ENCODE results near the gene ZNF692. TPM values are rescaled to one million over a fixed set of nuclear protein-coding genes. Genes with fewer than 3 reads are reported as not detected.

ZNF692 gene
- total and polyA plus RNA-seq, 7 donors, result 13.4 to 30.8 (median 19.6) TPM

DNA sequence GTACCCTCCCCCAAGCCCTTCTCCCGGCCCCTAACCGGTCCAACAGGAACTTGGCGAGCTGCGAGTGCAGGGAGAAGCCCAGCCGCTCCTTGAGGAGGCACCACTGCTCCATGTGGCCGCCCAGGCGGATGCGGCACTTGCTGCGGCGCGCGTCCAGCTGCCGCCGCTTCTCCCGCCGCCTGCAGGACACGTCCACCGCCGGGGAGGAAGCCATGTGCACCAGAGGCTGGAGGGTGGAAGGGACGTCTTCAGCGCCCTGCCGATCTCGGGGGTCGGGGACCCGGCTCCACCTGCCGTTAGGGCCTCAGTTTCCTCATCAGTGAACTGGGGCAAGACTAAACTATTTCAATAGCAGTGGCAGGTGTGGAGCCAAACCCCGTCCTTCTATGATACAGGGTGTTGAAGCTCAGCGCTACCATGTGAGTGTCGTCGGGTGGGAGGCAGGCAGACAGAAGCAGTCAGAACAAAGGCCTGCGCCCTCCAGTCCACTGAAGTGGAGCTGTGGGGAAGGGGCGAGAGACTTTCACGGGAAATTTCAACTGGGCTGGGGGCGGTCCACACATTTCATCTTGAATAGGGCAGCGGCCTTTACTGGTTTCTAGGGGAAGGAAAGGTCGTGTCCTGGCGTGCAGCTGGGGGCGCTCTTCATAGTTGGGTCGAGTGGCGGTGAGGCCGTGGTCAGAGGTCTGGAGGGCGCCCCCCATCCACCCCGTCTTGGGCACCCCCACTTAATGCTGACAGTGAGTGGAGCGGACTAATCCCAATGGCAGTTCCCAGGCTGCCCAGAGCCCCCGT lies 592 bp downstream of the ZNF692 start:
- peak overlapping the region; percentile 76 for H3K4me3 ChIP-seq
- H3K9me3 ChIP-seq, result no peaks in the 10 kb centered on the region
- peaks cover 13% of the 10 kb centered on the region for H3K4me1 ChIP-seq
- H3K27me3 ChIP-seq (ENCODE audit: insufficient read depth in 3 of 3, low read length in 2 of 3), result no peaks in the 10 kb centered on the region
- WGBS, 3 donors, result 1% methylated on average over 41 to 45 of the region's 45 CpGs
- DNase-seq (peak; percentile 70 to 88), ATAC-seq (peak; percentile 63 to 76 (median 68))
- H3K36me3 ChIP-seq (ENCODE audit: insufficient read depth in 1 of 2, low read depth in 1 of 2), result peaks cover 0 to 16% of the 10 kb centered on the region in 2 donors
- intact Hi-C loops (cut with DNase I), result loop anchor here (1.0 to 2.0 kb wide), 2 partner anchors 19 to 20 kb away; partner anchors contain the start of gene ZNF672 (in 2 of the 2)
- TF ChIP-seq, protein P1, sequence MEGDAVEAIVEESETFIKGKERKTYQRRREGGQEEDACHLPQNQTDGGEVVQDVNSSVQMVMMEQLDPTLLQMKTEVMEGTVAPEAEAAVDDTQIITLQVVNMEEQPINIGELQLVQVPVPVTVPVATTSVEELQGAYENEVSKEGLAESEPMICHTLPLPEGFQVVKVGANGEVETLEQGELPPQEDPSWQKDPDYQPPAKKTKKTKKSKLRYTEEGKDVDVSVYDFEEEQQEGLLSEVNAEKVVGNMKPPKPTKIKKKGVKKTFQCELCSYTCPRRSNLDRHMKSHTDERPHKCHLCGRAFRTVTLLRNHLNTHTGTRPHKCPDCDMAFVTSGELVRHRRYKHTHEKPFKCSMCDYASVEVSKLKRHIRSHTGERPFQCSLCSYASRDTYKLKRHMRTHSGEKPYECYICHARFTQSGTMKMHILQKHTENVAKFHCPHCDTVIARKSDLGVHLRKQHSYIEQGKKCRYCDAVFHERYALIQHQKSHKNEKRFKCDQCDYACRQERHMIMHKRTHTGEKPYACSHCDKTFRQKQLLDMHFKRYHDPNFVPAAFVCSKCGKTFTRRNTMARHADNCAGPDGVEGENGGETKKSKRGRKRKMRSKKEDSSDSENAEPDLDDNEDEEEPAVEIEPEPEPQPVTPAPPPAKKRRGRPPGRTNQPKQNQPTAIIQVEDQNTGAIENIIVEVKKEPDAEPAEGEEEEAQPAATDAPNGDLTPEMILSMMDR (IDR thresholded peaks at IDR 0.05), result peak; percentile 35
- H3K27ac ChIP-seq, result peak overlapping the region; percentile 93

DNA sequence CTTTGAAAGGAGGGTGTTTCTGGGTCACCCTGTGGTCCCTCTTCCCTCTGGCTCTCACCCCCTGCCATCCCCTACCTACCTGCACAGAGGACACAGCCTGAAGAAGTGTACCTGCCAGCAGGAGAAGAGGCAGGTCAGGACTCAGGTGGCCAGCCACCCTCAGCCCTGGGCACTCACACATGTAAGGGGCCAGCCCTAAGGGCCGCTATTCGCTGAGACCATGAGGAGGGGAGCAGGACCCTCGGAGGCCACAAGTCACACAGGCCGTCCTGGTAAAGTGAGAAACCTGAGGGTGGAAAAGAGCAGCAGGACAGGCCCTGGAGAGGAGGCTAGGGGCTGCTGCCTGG lies 1.2 kb downstream of the ZNF692 start:
- TF ChIP-seq, protein P1 (IDR thresholded peaks at IDR 0.05), result no peak
- H3K27me3 ChIP-seq (ENCODE audit: insufficient read depth in 3 of 3, low read length in 2 of 3), result no peaks in the 10 kb centered on the region
- peak overlapping the region; percentile 76 for H3K4me3 ChIP-seq
- H3K36me3 ChIP-seq (ENCODE audit: insufficient read depth in 1 of 2, low read depth in 1 of 2), result peaks cover 0 to 16% of the 10 kb centered on the region in 2 donors
- WGBS, 3 donors, result 12 to 20% (median 13%) methylated on average over 4 of the region's 4 CpGs
- peak overlapping the region; percentile 93 for H3K27ac ChIP-seq
- H3K4me1 ChIP-seq, result peaks cover 13% of the 10 kb centered on the region
- intact Hi-C loops (cut with DNase I), result loop anchor here (1.0 to 2.0 kb wide), 3 partner anchors 16 to 19 kb away; partner anchors contain the start of gene ZNF672 (in 2 of the 2)
- ATAC-seq, result no peak
- H3K9me3 ChIP-seq, result no peaks in the 10 kb centered on the region
- DNase-seq, result no peak

DNA sequence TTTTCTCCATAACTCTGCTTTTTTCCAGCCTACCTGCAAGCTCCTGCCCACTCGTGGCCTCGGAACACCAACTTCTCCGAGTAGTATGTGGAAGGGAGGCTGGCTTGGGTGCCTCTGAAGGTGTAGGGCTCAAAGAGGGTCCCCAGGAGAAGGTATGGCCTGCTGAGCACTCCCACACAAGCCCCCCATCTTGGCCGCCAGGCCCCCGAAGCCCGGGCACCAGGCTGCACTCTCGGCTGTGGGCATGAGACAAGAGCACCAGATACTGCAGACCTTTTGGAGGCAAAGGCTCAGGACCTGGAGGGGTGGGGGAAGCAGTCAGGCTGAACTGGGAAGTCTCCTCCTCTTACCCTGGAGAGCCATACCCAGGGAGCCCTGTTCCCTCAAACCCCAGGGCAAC lies 1.7 kb downstream of the ZNF692 start:
- peak overlapping the region; percentile 76 for H3K4me3 ChIP-seq
- no peak for ATAC-seq
- H3K4me1 ChIP-seq, result peaks cover 13% of the 10 kb centered on the region
- TF ChIP-seq, protein P1 (IDR thresholded peaks at IDR 0.05), result no peak
- no peak overlapping the region for H3K27ac ChIP-seq
- no peaks in the 10 kb centered on the region for H3K9me3 ChIP-seq
- intact Hi-C loops (cut with DNase I), result loop anchor here in 1 of 2 donors (1.0 kb wide), 1 partner anchor 16 kb away; no protein-coding TSS in a partner anchor
- 89 to 94% (median 93%) methylated on average over 7 of the region's 7 CpGs for WGBS, 3 donors
- peaks cover 0 to 16% of the 10 kb centered on the region in 2 donors for H3K36me3 ChIP-seq (ENCODE audit: insufficient read depth in 1 of 2, low read depth in 1 of 2)
- no peaks in the 10 kb centered on the region for H3K27me3 ChIP-seq (ENCODE audit: insufficient read depth in 3 of 3, low read length in 2 of 3)
- DNase-seq, result no peak

DNA sequence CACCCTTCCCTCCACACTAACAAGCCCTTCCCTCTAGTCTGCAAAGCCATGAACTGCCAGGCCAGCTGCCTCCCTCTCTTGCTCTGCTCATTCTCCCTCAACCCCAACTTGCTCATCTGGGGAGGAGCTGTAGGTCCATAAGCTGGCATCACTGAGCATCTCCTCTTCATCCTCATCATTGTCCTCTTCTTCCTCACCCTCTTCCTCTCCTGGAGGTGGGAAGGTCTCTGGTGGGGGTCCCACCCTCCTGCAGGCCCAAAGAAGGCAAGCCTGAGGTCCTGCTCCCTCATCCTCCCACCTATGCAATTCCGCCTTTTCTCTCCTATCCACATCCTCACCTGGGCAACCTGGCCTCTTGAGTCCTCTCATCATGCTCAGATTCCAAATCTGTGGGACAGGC lies 2.7 kb downstream of the ZNF692 start:
- intact Hi-C loops (cut with DNase I), result no loop called here
- no peak overlapping the region for H3K4me3 ChIP-seq
- peaks cover 0 to 23% of the 10 kb centered on the region in 2 donors for H3K36me3 ChIP-seq (ENCODE audit: insufficient read depth in 1 of 2, low read depth in 1 of 2)
- no peaks in the 10 kb centered on the region for H3K9me3 ChIP-seq
- no peak for DNase-seq
- no peaks in the 10 kb centered on the region for H3K27me3 ChIP-seq (ENCODE audit: insufficient read depth in 3 of 3, low read length in 2 of 3)
- H3K27ac ChIP-seq, result no peak overlapping the region
- WGBS, 3 donors, result 93 to 95% (median 95%) methylated on average over 1 of the region's 1 CpG
- peaks cover 13% of the 10 kb centered on the region for H3K4me1 ChIP-seq
- TF ChIP-seq, protein P1 (IDR thresholded peaks at IDR 0.05), result no peak
- ATAC-seq, result no peak

All from psoas muscle (tissue), 8 donors.